Right cardiac atrium (tissue), 5 donors: ENCODE results near the gene OR5M10. TPM values are rescaled to one million over a fixed set of nuclear protein-coding genes. Genes with fewer than 3 reads are reported as not detected.
A peak's percentile ranks its signal among the peaks of the same experiment; 100 is the strongest.
"Not testable (repeated sequence)": the region's sequence is repeated elsewhere in the genome, so short reads cannot be mapped to it uniquely, and the experiment has no call there.

ENCODE experiments used
- ATAC-seq, 2 donors: fragments of 200-7000 bp; cut with Tn5 transposase; one replicate each; pipeline versions ENCODE4 v1.8.0 to v1.9.1; 2020; ENCODE audit warnings: moderate library complexity in 2 of 2, mild to moderate bottlenecking in 1 of 2
- DNase-seq, 3 donors: peaks; one replicate each; pipeline ENCODE4 v3.0.0-alpha.2; 2020
- H3K27ac ChIP-seq: one replicate; pipeline ENCODE4 v1.5.1; 2013; ENCODE audit warnings: mild to moderate bottlenecking, low read length, control low read depth, moderate library complexity
- H3K27me3 ChIP-seq: one replicate; pipeline ENCODE4 v1.6.1; 2013; ENCODE audit not compliant: control insufficient read depth, insufficient read depth
- H3K4me1 ChIP-seq: one replicate; pipeline ENCODE4 v1.6.1; 2013; ENCODE audit warnings: low read length; ENCODE audit not compliant: control insufficient read depth, insufficient read depth
- H3K4me3 ChIP-seq: one replicate; pipeline ENCODE4 v1.5.1; 2013; ENCODE audit warnings: low read length, control low read depth
- H3K9me3 ChIP-seq: one replicate; pipeline ENCODE4 v1.6.1; 2013; ENCODE audit warnings: low read length; ENCODE audit not compliant: control insufficient read depth
- WGBS: extraction: QIAGEN DNeasy Blood & Tissue Kit; methylation state at CpG from one replicate; pipeline ENCODE4 v1.1.7; 2013; 5-methylcytosine and 5-hydroxymethylcytosine counted together
- intact Hi-C, 4 donors: fragments of 100-400 bp; cut with DNase I; formaldehyde crosslinking; loops; one replicate each; pipeline versions ENCODE4 v1.11.0 to v1.14.0; 2022 to 2023
- long read RNA-seq, 4 donors: library from polyadenylated mRNA; unstranded; transcript quantifications; one replicate each; pipeline ENCODE4 v2.0.0, GENCODE V29; 2020 to 2021
- polyA plus RNA-seq: library from polyadenylated mRNA; stranded (reverse); fragments of 200-250 nt; gene quantifications from one replicate; pipeline ENCODE4 v1.2.3, GENCODE V29; 2013
- total RNA-seq, 4 donors: library from RNA; stranded (reverse); fragmentation: NEBNext Ultra II Directional; extraction: Animal tissue kit (Norgen Biotek cat#: 25700); gene quantifications; one replicate each; pipeline ENCODE4 v1.2.1, GENCODE V29; 2021
- donor health status: healthy with polysubstance abuse.
- donor health status: DM: no; HTN: yes; CAD: no.
- donor health status: DM: no; HTN: no; CAD: no.
- donor health status: DM: no; HTN: yes; CAD: no; lungs with severe emphysema.
- donor health status: DM: yes; HTN: yes; CAD: no.

The OR5M10 gene
- total RNA-seq (not detected), polyA plus RNA-seq (not detected)
- long read RNA-seq, donor 1, result 0 reads
- long read RNA-seq, donor 2, result 0 reads
- long read RNA-seq, donor 3, result 0 reads
- long read RNA-seq, donor 4, result 0 reads

GRCh38 chr11:56577621-56578020 lies at the start of gene OR5M10:
Gene OR5M10, minus strand, starts transcription at chr11:56577721. Its CDS starts 0 bp downstream, at chr11:56577721.
- 39% methylated on average over 3 of the region's 3 CpGs for WGBS
- Histone ChIP-seq H3K4me3 (no peak within 1 kb of the TSS), H3K27ac (no peak within 1 kb of the TSS), H3K9me3 (no peaks in the 10 kb centered on the region), H3K4me1 (no peaks in the 10 kb centered on the region), H3K27me3 (no peaks in the 10 kb centered on the region)
- DNase-seq (no peak), ATAC-seq (no peak)
- intact Hi-C loops, result no loop called here

- no peaks in the 10 kb centered on the region for H3K4me1 ChIP-seq
- ATAC-seq (no peak), DNase-seq (no peak)
- intact Hi-C loops, result loop anchor here in 1 of 4 donors (10.0 kb wide), 1 partner anchor 149 kb away; no protein-coding TSS in a partner anchor
- WGBS, result 37% methylated on average over 2 of the region's 2 CpGs
- H3K27me3 ChIP-seq, result no peaks in the 10 kb centered on the region
- H3K27ac ChIP-seq, result no peak overlapping the region
- no peak overlapping the region for H3K4me3 ChIP-seq
- no peaks in the 10 kb centered on the region for H3K9me3 ChIP-seq
Observed at GRCh38 chr11:56625946-56626345, 48.4 kb upstream of the OR5M10 start.

GRCh38 chr11:56624661-56625110 lies 47.2 kb upstream of the OR5M10 start:
- Histone ChIP-seq H3K9me3 (no peaks in the 10 kb centered on the region), H3K4me1 (no peaks in the 10 kb centered on the region), H3K27me3 (no peaks in the 10 kb centered on the region), H3K4me3 (no peak overlapping the region), H3K27ac (no peak overlapping the region)
- peak; percentile 36 to 56 for ATAC-seq
- intact Hi-C loops, result loop anchor here in 1 of 4 donors (10.0 kb wide), 1 partner anchor 150 kb away; no protein-coding TSS in a partner anchor
- no peak for DNase-seq
- WGBS, result 8% methylated on average over 3 of the region's 3 CpGs

GRCh38 chr11:56611174-56611573 lies 33.7 kb upstream of the OR5M10 start:
- WGBS, result 74% methylated on average over 1 of the region's 1 CpG
- intact Hi-C loops, result no loop called here

GRCh38 chr11:56592088-56592717 lies 14.7 kb upstream of the OR5M10 start:
- H3K4me1 ChIP-seq, H3K9me3 ChIP-seq, H3K27me3 ChIP-seq, H3K27ac ChIP-seq, ATAC-seq, DNase-seq, intact Hi-C loops, H3K4me3 ChIP-seq: not testable (repeated sequence)
- 89% methylated on average over 20 of the region's 20 CpGs for WGBS

More at GRCh38 chr11:56611174-56611573, 33.7 kb upstream of the OR5M10 start:
- DNase-seq, result no peak
- Histone ChIP-seq H3K9me3 (no peaks in the 10 kb centered on the region), H3K4me3 (no peak overlapping the region), H3K4me1 (no peaks in the 10 kb centered on the region), H3K27ac (no peak overlapping the region), H3K27me3 (no peaks in the 10 kb centered on the region)
- ATAC-seq, result no peak

DNA sequence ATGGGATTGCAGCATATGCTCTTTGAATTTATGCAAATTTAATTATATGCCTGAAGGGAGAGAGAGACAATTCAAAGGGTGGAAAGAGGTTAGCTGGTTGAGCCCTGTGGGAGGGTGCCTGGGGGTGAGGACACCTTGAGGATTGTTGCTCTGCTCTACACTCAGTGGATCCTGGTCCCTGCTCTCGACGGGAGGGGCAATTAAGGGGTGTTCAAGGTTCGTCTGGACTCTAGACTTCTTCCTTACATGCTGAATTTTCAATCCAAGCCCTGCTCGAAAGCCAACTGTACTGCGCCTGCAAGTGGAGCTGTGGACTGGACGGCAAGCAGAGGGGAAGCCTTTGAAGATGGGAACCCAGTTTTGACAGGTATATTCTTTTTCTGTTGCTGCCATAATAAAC lies 18.9 kb downstream of the OR5M10 start:
- intact Hi-C loops, result no loop called here
- no peaks in the 10 kb centered on the region for H3K27me3 ChIP-seq
- H3K9me3 ChIP-seq, result no peaks in the 10 kb centered on the region
- no peaks in the 10 kb centered on the region for H3K4me1 ChIP-seq
- WGBS, result 60% methylated on average over 6 of the region's 6 CpGs
- no peak for ATAC-seq
- DNase-seq, result no peak
- no peak overlapping the region for H3K4me3 ChIP-seq
- H3K27ac ChIP-seq, result no peak overlapping the region

DNA sequence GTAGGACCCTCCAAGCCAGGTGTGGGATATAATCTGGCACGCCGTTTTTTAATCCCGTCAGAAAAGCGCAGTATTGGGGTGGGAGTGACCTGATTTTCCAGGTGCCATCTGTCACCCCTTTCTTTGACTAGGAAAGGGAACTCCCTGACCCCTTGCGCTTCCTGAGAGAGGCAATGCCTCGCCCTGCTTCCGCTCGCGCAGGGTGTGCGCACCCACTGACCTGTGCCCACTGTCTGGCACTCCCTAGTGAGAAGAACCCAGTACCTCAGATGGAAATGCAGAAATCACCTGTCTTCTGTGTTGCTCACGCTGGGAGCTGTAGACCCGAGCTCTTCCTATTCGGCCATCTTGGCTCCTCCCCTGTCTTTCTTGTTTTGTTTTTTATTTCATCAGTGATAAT lies 22.8 kb downstream of the OR5M10 start:
- H3K4me1 ChIP-seq, H3K27ac ChIP-seq, intact Hi-C loops, H3K9me3 ChIP-seq, H3K4me3 ChIP-seq, ATAC-seq, DNase-seq, H3K27me3 ChIP-seq: not testable (repeated sequence)
- WGBS, result 83% methylated on average over 13 of the region's 13 CpGs

GRCh38 chr11:56545531-56545930 lies 32.0 kb downstream of the OR5M10 start:
- no peaks in the 10 kb centered on the region for H3K27me3 ChIP-seq
- intact Hi-C loops, result no loop called here
- no peaks in the 10 kb centered on the region for H3K9me3 ChIP-seq
- no peak for ATAC-seq
- 87% methylated on average over 6 of the region's 6 CpGs for WGBS
- no peak overlapping the region for H3K27ac ChIP-seq
- H3K4me1 ChIP-seq, result no peaks in the 10 kb centered on the region
- DNase-seq, result no peak
- no peak overlapping the region for H3K4me3 ChIP-seq

- Histone ChIP-seq H3K27ac (no peak overlapping the region), H3K9me3 (no peaks in the 10 kb centered on the region), H3K27me3 (no peaks in the 10 kb centered on the region), H3K4me1 (no peaks in the 10 kb centered on the region), H3K4me3 (no peak overlapping the region)
- WGBS, result 86% methylated on average over 1 of the region's 1 CpG
- no peak for ATAC-seq
- no peak for DNase-seq
- intact Hi-C loops, result no loop called here
Observed at GRCh38 chr11:56543739-56544138, 33.8 kb downstream of the OR5M10 start.

DNA sequence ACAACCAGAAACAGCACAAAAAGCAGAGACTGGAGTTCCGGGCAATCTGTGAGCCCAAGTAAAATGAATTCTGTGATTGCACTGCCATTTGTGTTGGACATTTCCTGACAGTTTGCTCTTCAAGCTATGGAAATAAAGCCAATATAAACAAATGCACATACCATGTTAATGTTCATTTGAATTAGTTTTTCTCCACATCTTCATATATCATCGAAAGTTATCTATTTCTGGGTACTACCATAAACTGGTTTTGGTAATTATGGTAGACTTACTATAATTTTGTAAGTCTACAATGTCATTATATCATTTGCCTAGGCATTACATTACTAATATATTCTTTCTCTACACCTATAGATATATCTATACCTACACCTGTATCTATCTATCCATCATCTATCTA lies 34.4 kb downstream of the OR5M10 start, which contains the start of gene OR5M11:
TSS of gene OR5M11 (minus strand) at position 101 of the 400 bp plus-strand sequence. CDS start at position 101, 0 bp downstream.
- Histone ChIP-seq H3K4me1 (no peaks in the 10 kb centered on the region), H3K9me3 (no peaks in the 10 kb centered on the region), H3K27ac (no peak within 1 kb of the TSS), H3K4me3 (no peak within 1 kb of the TSS), H3K27me3 (no peaks in the 10 kb centered on the region)
- 80% methylated on average over 2 of the region's 2 CpGs for WGBS
- DNase-seq, result no peak
- ATAC-seq, result no peak
- intact Hi-C loops, result no loop called here

- ATAC-seq (peak in 1 of 2 donors; percentile 31), DNase-seq (no peak)
- Histone ChIP-seq H3K9me3 (no peaks in the 10 kb centered on the region), H3K27ac (no peak overlapping the region), H3K27me3 (no peaks in the 10 kb centered on the region), H3K4me3 (no peak overlapping the region), H3K4me1 (no peaks in the 10 kb centered on the region)
- WGBS, result 68% methylated on average over 3 of the region's 3 CpGs
- intact Hi-C loops, result no loop called here
Observed at GRCh38 chr11:56533054-56533740, 44.3 kb downstream of the OR5M10 start.
